Liver (tissue), 3 donors: ENCODE measurements around the gene RPS2.

Experiments used
- EGR1 ChIP-seq, 2 donors: IDR thresholded peaks; 2 replicates each; pipeline ENCODE4 v1.6.1; 2016 to 2018; ENCODE audit warnings: antibody characterized with exemption in 2 of 2, low read depth in 2 of 2
- GABPA ChIP-seq, 2 donors: IDR thresholded peaks in 1 of 2; conservative IDR thresholded peaks in 1 of 2; 2 replicates each; pipeline ENCODE4 v1.6.1; 2016; ENCODE audit warnings: antibody characterized with exemption in 2 of 2, mild to moderate bottlenecking in 1 of 2, moderate library complexity in 1 of 2
- HNF4A ChIP-seq, 2 donors: conservative IDR thresholded peaks; 2 replicates each; pipeline ENCODE4 v1.6.1; 2016; ENCODE audit warnings: antibody characterized with exemption in 2 of 2, mild to moderate bottlenecking in 2 of 2
- JUND ChIP-seq, 2 donors: IDR thresholded peaks; 2 replicates each; pipeline ENCODE4 v1.6.1; 2016; ENCODE audit warnings: antibody characterized with exemption in 2 of 2
- RAD21 ChIP-seq, 2 donors: IDR thresholded peaks; 2 replicates each; pipeline ENCODE4 v1.6.1; 2016; ENCODE audit warnings: antibody characterized with exemption in 2 of 2, mild to moderate bottlenecking in 2 of 2
- RXRA ChIP-seq, 2 donors: IDR thresholded peaks; 2 replicates each; pipeline ENCODE4 v1.6.1; 2017 to 2018; ENCODE audit warnings: antibody characterized with exemption in 2 of 2, mild to moderate bottlenecking in 1 of 2
- SP1 ChIP-seq: IDR thresholded peaks from 2 replicates; pipeline ENCODE4 v1.6.1; 2018; ENCODE audit warnings: antibody characterized with exemption, mild to moderate bottlenecking
- TAF1 ChIP-seq: conservative IDR thresholded peaks from 2 replicates; pipeline ENCODE4 v1.6.1; 2016; ENCODE audit warnings: antibody characterized with exemption, mild to moderate bottlenecking
- YY1 ChIP-seq: IDR thresholded peaks from 2 replicates; pipeline ENCODE4 v1.6.1; 2016; ENCODE audit warnings: antibody characterized with exemption, mild to moderate bottlenecking
- TF ChIP-seq, protein P1 (sequence below): IDR thresholded peaks from 2 replicates; pipeline ENCODE4 v1.6.1; 2016; ENCODE audit warnings: antibody characterized with exemption
- TF ChIP-seq, protein P2 (sequence below): fragments of 150-350 bp; IDR thresholded peaks from 2 replicates; pipeline ENCODE4 v1.5.1; 2017; ENCODE audit warnings: improper control_type of control experiment, low read depth, low read length; ENCODE audit not compliant: missing input control
- TF ChIP-seq, protein P3 (sequence below): IDR thresholded peaks from 2 replicates; pipeline ENCODE4 v1.6.1; 2016; ENCODE audit warnings: antibody characterized with exemption, mild to moderate bottlenecking
- TF ChIP-seq, protein P4 (sequence below): IDR thresholded peaks from 2 replicates; pipeline ENCODE4 v1.6.1; 2016; ENCODE audit warnings: antibody characterized with exemption
- TF ChIP-seq, protein P5 (sequence below): IDR thresholded peaks from 2 replicates; pipeline ENCODE4 v1.6.1; 2016; ENCODE audit warnings: antibody characterized with exemption
- donor health status: healthy.
- donor health status: healthy.

DNA sequence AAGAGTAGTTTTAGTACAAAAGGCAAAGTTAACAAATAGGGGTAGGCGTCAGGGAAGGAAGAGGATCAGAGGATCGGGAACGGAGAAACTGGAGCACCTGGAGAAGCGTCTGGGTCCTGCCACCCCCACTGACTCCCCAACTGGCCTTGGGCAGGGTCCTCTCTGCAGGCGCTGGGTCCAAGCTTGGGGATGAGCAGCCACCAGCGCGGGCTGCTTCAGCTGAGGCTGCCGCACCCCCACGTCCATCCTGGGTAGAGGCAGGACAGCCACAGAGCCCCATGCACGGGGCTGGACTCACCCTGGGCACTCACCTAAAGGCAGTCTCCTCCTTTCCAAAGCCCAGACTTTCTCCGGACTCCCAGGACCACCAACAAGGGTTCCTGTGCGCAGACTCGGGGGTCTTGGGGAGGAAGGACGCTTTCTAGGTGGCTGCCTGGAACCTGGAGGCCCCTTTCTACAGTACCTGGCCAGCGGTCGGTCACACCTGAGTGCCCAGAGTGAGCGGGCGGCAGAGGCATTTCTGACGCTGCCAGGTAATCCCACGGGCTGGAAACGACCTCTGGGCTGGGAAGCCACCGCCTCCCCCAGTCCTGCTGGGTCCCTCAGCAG lies 47.5 kb downstream of the RPS2 start:
- TF ChIP-seq, protein P1, sequence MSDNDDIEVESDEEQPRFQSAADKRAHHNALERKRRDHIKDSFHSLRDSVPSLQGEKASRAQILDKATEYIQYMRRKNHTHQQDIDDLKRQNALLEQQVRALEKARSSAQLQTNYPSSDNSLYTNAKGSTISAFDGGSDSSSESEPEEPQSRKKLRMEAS: no peak
- TF ChIP-seq, protein P2, sequence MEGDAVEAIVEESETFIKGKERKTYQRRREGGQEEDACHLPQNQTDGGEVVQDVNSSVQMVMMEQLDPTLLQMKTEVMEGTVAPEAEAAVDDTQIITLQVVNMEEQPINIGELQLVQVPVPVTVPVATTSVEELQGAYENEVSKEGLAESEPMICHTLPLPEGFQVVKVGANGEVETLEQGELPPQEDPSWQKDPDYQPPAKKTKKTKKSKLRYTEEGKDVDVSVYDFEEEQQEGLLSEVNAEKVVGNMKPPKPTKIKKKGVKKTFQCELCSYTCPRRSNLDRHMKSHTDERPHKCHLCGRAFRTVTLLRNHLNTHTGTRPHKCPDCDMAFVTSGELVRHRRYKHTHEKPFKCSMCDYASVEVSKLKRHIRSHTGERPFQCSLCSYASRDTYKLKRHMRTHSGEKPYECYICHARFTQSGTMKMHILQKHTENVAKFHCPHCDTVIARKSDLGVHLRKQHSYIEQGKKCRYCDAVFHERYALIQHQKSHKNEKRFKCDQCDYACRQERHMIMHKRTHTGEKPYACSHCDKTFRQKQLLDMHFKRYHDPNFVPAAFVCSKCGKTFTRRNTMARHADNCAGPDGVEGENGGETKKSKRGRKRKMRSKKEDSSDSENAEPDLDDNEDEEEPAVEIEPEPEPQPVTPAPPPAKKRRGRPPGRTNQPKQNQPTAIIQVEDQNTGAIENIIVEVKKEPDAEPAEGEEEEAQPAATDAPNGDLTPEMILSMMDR: no peak
- TF ChIP-seq EGR1 (IDR thresholded peaks at IDR 0.05; ENCODE audit: low read depth in 2 of 2) (no peak), RAD21 (IDR thresholded peaks at IDR 0.05) (no peak), SP1 (no peak), JUND (IDR thresholded peaks at IDR 0.05) (no peak), TAF1 (no peak), RXRA (IDR thresholded peaks at IDR 0.05) (no peak), GABPA (IDR thresholded peaks at IDR 0.05 in 1 of 2, conservative IDR thresholded peaks at IDR 0.05 in 1 of 2) (no peak), HNF4A (conservative IDR thresholded peaks at IDR 0.05) (no peak), YY1 (no peak)
- TF ChIP-seq, protein P3, sequence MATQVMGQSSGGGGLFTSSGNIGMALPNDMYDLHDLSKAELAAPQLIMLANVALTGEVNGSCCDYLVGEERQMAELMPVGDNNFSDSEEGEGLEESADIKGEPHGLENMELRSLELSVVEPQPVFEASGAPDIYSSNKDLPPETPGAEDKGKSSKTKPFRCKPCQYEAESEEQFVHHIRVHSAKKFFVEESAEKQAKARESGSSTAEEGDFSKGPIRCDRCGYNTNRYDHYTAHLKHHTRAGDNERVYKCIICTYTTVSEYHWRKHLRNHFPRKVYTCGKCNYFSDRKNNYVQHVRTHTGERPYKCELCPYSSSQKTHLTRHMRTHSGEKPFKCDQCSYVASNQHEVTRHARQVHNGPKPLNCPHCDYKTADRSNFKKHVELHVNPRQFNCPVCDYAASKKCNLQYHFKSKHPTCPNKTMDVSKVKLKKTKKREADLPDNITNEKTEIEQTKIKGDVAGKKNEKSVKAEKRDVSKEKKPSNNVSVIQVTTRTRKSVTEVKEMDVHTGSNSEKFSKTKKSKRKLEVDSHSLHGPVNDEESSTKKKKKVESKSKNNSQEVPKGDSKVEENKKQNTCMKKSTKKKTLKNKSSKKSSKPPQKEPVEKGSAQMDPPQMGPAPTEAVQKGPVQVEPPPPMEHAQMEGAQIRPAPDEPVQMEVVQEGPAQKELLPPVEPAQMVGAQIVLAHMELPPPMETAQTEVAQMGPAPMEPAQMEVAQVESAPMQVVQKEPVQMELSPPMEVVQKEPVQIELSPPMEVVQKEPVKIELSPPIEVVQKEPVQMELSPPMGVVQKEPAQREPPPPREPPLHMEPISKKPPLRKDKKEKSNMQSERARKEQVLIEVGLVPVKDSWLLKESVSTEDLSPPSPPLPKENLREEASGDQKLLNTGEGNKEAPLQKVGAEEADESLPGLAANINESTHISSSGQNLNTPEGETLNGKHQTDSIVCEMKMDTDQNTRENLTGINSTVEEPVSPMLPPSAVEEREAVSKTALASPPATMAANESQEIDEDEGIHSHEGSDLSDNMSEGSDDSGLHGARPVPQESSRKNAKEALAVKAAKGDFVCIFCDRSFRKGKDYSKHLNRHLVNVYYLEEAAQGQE: no peak
- TF ChIP-seq, protein P4, sequence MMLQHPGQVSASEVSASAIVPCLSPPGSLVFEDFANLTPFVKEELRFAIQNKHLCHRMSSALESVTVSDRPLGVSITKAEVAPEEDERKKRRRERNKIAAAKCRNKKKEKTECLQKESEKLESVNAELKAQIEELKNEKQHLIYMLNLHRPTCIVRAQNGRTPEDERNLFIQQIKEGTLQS: no peak
- TF ChIP-seq, protein P5, sequence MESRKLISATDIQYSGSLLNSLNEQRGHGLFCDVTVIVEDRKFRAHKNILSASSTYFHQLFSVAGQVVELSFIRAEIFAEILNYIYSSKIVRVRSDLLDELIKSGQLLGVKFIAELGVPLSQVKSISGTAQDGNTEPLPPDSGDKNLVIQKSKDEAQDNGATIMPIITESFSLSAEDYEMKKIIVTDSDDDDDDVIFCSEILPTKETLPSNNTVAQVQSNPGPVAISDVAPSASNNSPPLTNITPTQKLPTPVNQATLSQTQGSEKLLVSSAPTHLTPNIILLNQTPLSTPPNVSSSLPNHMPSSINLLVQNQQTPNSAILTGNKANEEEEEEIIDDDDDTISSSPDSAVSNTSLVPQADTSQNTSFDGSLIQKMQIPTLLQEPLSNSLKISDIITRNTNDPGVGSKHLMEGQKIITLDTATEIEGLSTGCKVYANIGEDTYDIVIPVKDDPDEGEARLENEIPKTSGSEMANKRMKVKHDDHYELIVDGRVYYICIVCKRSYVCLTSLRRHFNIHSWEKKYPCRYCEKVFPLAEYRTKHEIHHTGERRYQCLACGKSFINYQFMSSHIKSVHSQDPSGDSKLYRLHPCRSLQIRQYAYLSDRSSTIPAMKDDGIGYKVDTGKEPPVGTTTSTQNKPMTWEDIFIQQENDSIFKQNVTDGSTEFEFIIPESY: no peak
